ENCODE data around the gene CLEC4C. TPM values are rescaled to one million over a fixed set of nuclear protein-coding genes. Genes with fewer than 3 reads are reported as not detected.

CLEC4C gene
- total and polyA plus RNA-seq, 2 donors (not counting 1 experiment from before 2014, with no cell fraction given) = not detected

DNA sequence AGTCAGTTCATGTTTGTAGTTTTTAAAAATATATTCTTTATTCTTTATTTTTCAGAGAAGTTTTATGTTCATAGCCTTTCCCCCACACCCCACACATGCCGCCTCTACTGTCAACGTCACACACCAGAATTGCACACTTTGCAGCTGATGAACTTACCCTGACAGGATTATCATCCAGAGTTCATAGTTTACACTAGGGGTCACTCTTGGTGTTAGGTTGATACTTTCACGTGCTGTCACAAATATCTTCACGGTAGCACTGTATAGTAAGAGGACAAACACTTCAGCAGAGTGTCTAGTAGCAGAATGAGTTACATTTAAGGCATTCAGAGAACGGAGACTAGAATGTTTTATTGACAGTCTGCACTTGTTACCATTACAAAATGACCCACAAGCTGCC, 30.8 kb downstream of the CLEC4C start:
- Histone ChIP-seq H3K79me2 (ENCODE audit: control insufficient read depth, insufficient read depth, low read length) (no peaks in the 10 kb centered on the region), H3K9ac (ENCODE audit: insufficient read depth, low read length) (no peak overlapping the region), H2AFZ (ENCODE audit: low read length) (no peak overlapping the region), H3K4me3 (replicated peaks in 1 of 4; ENCODE audit: control extremely low read depth in 1 of 4, insufficient read depth in 1 of 4, low read depth in 3 of 4, low read length in 4 of 4) (no peak overlapping the region), H3K4me1 (ENCODE audit: control insufficient read depth, extremely low read depth, insufficient read depth, low read length) (no peaks in the 10 kb centered on the region), H4K20me1 (ENCODE audit: control insufficient read depth, extremely low read depth, insufficient read depth, low read length) (no peaks in the 10 kb centered on the region), H3K27ac (ENCODE audit: insufficient read depth, low read length) (no peak overlapping the region), H3K9me3 (ENCODE audit: control insufficient read depth, insufficient read depth, low read depth, low read length) (no peaks in the 10 kb centered on the region), H3K4me2 (ENCODE audit: extremely low read depth, insufficient read depth, low read length) (no peak overlapping the region), H3K36me3 (ENCODE audit: control insufficient read depth, insufficient read depth, low read length) (no peaks in the 10 kb centered on the region), H3K27me3 (ENCODE audit: control insufficient read depth, insufficient read depth, low read length) (no peaks in the 10 kb centered on the region)
- no peak for DNase-seq (ENCODE audit: low read depth in 2 of 2)
- TF ChIP-seq, protein P1, sequence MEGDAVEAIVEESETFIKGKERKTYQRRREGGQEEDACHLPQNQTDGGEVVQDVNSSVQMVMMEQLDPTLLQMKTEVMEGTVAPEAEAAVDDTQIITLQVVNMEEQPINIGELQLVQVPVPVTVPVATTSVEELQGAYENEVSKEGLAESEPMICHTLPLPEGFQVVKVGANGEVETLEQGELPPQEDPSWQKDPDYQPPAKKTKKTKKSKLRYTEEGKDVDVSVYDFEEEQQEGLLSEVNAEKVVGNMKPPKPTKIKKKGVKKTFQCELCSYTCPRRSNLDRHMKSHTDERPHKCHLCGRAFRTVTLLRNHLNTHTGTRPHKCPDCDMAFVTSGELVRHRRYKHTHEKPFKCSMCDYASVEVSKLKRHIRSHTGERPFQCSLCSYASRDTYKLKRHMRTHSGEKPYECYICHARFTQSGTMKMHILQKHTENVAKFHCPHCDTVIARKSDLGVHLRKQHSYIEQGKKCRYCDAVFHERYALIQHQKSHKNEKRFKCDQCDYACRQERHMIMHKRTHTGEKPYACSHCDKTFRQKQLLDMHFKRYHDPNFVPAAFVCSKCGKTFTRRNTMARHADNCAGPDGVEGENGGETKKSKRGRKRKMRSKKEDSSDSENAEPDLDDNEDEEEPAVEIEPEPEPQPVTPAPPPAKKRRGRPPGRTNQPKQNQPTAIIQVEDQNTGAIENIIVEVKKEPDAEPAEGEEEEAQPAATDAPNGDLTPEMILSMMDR (conservative IDR thresholded peaks at IDR 0.05 in 1 of 2, IDR thresholded peaks at IDR 0.05 in 1 of 2; ENCODE audit: low read depth in 1 of 2, low read length in 2 of 2) = no peak
- TF ChIP-seq EZH2 (IDR thresholded peaks at IDR 0.05; ENCODE audit: low read length, missing control alignments) = no peak

GRCh38 chr12:7712841-7713442, 34.2 kb downstream of the CLEC4C start:
- Histone ChIP-seq H4K20me1 (ENCODE audit: control insufficient read depth, extremely low read depth, insufficient read depth, low read length) (no peaks in the 10 kb centered on the region), H3K4me1 (ENCODE audit: control insufficient read depth, extremely low read depth, insufficient read depth, low read length) (no peaks in the 10 kb centered on the region), H3K9ac (ENCODE audit: insufficient read depth, low read length) (no peak overlapping the region), H3K27me3 (ENCODE audit: control insufficient read depth, insufficient read depth, low read length) (no peaks in the 10 kb centered on the region), H3K4me3 (replicated peaks in 1 of 4; ENCODE audit: control extremely low read depth in 1 of 4, insufficient read depth in 1 of 4, low read depth in 3 of 4, low read length in 4 of 4) (no peak overlapping the region), H3K36me3 (ENCODE audit: control insufficient read depth, insufficient read depth, low read length) (no peaks in the 10 kb centered on the region), H3K79me2 (ENCODE audit: control insufficient read depth, insufficient read depth, low read length) (no peaks in the 10 kb centered on the region), H2AFZ (ENCODE audit: low read length) (no peak overlapping the region), H3K9me3 (ENCODE audit: control insufficient read depth, insufficient read depth, low read depth, low read length) (no peaks in the 10 kb centered on the region), H3K27ac (ENCODE audit: insufficient read depth, low read length) (no peak overlapping the region), H3K4me2 (ENCODE audit: extremely low read depth, insufficient read depth, low read length) (no peak overlapping the region)
- TF ChIP-seq, protein P1 (conservative IDR thresholded peaks at IDR 0.05 in 1 of 2, IDR thresholded peaks at IDR 0.05 in 1 of 2; ENCODE audit: low read depth in 1 of 2, low read length in 2 of 2) = no peak
- no peak for TF ChIP-seq EZH2 (IDR thresholded peaks at IDR 0.05; ENCODE audit: low read length, missing control alignments)
- DNase-seq (ENCODE audit: low read depth in 2 of 2) = no peak

GRCh38 chr12:7711133-7711532, 36.0 kb downstream of the CLEC4C start, which contains the start of gene DPPA3:
DPPA3 (plus strand) TSS chr12:7711433; CDS start chr12:7711571, 138 bp downstream.
- Histone ChIP-seq H3K27me3 (ENCODE audit: control insufficient read depth, insufficient read depth, low read length) (no peaks in the 10 kb centered on the region), H2AFZ (ENCODE audit: low read length) (no peak within 1 kb of the TSS), H3K4me2 (ENCODE audit: extremely low read depth, insufficient read depth, low read length) (no peak within 1 kb of the TSS), H3K4me1 (ENCODE audit: control insufficient read depth, extremely low read depth, insufficient read depth, low read length) (no peaks in the 10 kb centered on the region), H4K20me1 (ENCODE audit: control insufficient read depth, extremely low read depth, insufficient read depth, low read length) (no peaks in the 10 kb centered on the region), H3K36me3 (ENCODE audit: control insufficient read depth, insufficient read depth, low read length) (no peaks in the 10 kb centered on the region), H3K79me2 (ENCODE audit: control insufficient read depth, insufficient read depth, low read length) (no peaks in the 10 kb centered on the region), H3K9ac (ENCODE audit: insufficient read depth, low read length) (no peak within 1 kb of the TSS), H3K27ac (ENCODE audit: insufficient read depth, low read length) (no peak within 1 kb of the TSS), H3K4me3 (replicated peaks in 1 of 4; ENCODE audit: control extremely low read depth in 1 of 4, insufficient read depth in 1 of 4, low read depth in 3 of 4, low read length in 4 of 4) (no peak within 1 kb of the TSS), H3K9me3 (ENCODE audit: control insufficient read depth, insufficient read depth, low read depth, low read length) (no peaks in the 10 kb centered on the region)
- no peak for DNase-seq (ENCODE audit: low read depth in 2 of 2)
- TF ChIP-seq, protein P1 (conservative IDR thresholded peaks at IDR 0.05 in 1 of 2, IDR thresholded peaks at IDR 0.05 in 1 of 2; ENCODE audit: low read depth in 1 of 2, low read length in 2 of 2) = no peak
- no peak for TF ChIP-seq EZH2 (IDR thresholded peaks at IDR 0.05; ENCODE audit: low read length, missing control alignments)
